NCI-H524 treated with DMSO at 0.1 percent for 48 hours (cell line): ENCODE measurements around the gene ZNF853.
"Not testable (repeated sequence)": the region's sequence is repeated elsewhere in the genome, so short reads cannot be mapped to it uniquely, and the experiment has no call there.

Experiments
- DNase-seq: peaks from one replicate; lab custom pipeline; 2025; lab: John Stamatoyannopoulos, UW

The ZNF853 gene

DNA sequence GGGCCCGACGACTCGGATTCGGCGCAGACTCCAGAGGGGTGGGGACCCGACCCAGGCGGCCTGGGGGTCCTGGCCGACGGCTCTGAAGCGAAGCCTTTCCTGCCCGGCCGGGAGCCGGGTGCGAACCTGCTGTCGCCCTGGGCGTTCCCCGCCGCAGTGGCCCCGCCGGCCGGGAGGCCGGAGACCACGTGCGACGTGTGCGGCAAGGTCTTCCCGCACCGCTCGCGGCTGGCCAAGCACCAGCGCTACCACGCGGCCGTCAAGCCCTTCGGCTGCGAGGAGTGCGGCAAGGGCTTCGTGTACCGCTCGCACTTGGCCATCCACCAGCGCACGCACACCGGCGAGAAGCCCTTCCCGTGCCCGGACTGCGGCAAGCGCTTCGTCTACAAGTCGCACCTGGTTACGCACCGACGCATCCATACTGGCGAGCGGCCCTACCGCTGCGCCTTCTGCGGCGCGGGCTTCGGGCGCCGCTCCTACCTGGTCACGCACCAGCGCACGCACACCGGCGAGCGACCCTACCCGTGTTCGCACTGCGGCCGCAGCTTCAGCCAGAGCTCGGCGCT, 37.1 kb downstream of the ZNF853 start:
- no peak for DNase-seq

DNA sequence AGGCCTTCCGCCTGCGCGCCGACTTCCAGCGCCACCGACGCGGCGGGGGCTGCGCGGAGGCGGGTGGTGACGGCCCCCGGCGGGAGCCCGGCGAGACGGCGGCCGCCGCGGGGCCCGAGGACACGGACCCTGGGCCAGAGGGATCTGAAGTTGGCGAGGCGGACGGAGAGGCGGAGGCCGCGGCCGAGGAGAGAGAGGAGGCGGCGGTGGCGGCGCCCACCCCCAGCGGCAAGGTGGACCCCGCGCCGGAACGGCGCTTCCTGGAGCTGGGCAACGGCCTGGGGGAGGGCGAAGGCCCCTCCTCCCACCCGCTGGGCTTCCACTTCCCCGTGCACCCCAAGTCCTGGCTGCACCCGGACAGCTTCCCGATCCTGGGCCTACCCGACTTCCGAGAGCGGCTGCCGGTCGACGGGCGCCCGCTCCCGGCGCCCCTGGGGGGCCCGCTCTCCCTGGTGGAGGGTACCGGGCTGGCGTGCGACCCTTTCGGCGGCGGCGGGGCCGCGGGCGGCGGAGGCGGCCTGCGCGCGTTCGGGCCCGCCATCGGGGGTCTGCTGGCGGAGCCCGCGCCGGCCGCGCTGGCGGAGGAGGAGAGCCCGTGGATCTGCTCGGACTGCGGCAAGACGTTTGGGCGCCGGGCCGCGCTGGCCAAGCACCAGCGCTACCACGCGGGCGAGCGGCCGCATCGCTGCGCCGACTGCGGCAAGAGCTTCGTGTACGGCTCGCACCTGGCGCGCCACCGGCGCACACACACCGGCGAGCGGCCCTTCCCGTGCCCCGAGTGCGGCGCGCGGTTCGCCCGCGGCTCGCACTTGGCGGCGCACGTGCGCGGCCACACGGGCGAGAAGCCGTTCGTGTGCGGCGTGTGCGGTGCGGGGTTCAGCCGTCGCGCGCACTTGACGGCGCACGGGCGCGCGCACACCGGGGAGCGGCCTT, 37.9 kb downstream of the ZNF853 start:
- DNase-seq = no peak

GRCh38 chr7:6654113-6654841, 38.9 kb downstream of the ZNF853 start:
- no peak for DNase-seq

- no peak for DNase-seq
These were observed 39.6 kb downstream of the ZNF853 start for GRCh38 chr7:6654842-6655610.

DNA sequence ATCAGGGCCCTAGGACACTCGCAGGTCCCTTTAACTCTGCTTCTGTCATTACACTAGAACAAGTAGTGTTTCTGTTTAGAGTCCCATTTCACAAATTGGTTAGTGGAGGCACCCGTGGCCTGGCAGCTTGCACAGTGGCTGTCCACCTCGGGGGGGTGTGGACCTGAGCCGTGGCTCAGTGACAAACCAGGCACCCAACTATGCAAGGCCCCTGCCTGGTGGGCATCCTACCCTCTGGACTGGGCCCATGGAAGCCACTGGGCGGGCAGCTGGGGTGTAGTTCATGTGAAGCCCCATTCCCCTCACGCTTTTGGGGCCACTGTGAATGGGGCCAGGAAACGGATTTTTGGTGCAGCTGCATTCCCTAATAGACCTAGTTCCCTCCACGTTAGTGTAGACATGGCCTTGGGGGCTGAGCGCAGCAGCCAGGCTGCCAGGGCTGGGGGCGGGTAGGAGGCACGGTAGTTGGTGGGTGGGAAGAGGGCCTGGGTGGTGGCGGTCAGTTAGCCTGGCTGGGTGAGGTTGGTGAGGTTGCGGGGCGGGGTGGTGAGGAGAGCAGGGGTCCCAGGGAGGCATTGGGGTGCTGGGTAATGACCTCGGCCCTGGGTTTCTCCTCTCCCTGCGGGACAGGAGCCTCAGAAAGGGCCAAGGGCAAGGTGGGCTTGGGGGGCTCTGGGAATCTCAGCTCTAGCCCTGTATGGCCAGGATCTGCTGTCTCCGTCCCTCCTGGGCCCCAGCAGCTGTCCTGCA, 40.4 kb downstream of the ZNF853 start:
- no peak for DNase-seq

GRCh38 chr7:6656413-6656812, 41.0 kb downstream of the ZNF853 start:
- DNase-seq = no peak

GRCh38 chr7:6658618-6659345, 43.4 kb downstream of the ZNF853 start:
- DNase-seq = no peak

- not testable (repeated sequence) for DNase-seq
These were observed 55.4 kb downstream of the ZNF853 start for GRCh38 chr7:6670851-6671250.
